Vagina (tissue), 2 donors: ENCODE measurements around the gene S100A7A. TPM values are rescaled to one million over a fixed set of nuclear protein-coding genes. Genes with fewer than 3 reads are reported as not detected.

Source experiments
- DNase-seq, 2 donors: peaks; one replicate each; pipeline ENCODE4 v3.0.0-alpha.2; 2017; ENCODE audit errors: extremely low spot score in 2 of 2
- H3K27ac ChIP-seq: fragments of 200-600 bp; sonication (generic); one replicate; pipeline ENCODE4 v1.5.1; 2019
- H3K27me3 ChIP-seq: fragments of 200-600 bp; sonication (generic); one replicate; pipeline ENCODE4 v1.5.1; 2019
- H3K36me3 ChIP-seq, 2 donors: fragments of 200-600 bp; sonication (generic); one replicate each; pipeline ENCODE4 v1.5.1; 2017 to 2019
- H3K4me1 ChIP-seq: fragments of 200-600 bp; sonication (generic); one replicate; pipeline ENCODE4 v1.5.1; 2019
- H3K4me3 ChIP-seq, 2 donors: fragments of 200-600 bp; sonication (generic); 1 replicate in 1 of 2; 2 replicates in 1 of 2; pipeline ENCODE4 v1.5.1; 2016 to 2019
- H3K9me3 ChIP-seq: fragments of 200-600 bp; sonication (generic); one replicate; pipeline ENCODE4 v1.5.1; 2019
- POLR2A ChIP-seq, 2 donors: fragments of 450-650 bp; IDR thresholded peaks; one replicate each; pipeline ENCODE4 v1.6.1; 2017; ENCODE audit warnings: antibody characterized with exemption in 2 of 2, mild to moderate bottlenecking in 2 of 2, moderate library complexity in 2 of 2
- POLR2AphosphoS5 ChIP-seq, 2 donors: sonication (generic); formaldehyde crosslinking; IDR thresholded peaks; one replicate each; pipeline ENCODE4 v1.9.0; 2017; ENCODE audit warnings: antibody characterized with exemption in 2 of 2, mild to moderate bottlenecking in 2 of 2, low read depth in 1 of 2; ENCODE audit not compliant: insufficient read depth in 1 of 2
- intact Hi-C: fragments of 100-400 bp; cut with DNase I; formaldehyde crosslinking; loops from one replicate; pipeline ENCODE4 v1.15.1; 2023
- total RNA-seq: library from RNA; depleted of rRNA; stranded (reverse); fragments of >200 nt; gene quantifications from one replicate; pipeline ENCODE4 v1.2.3, GENCODE V29; 2016
- TF ChIP-seq, protein P1 (sequence below), 3 experiments: fragments of 450-650 bp in 2 of 3; fragments of 200-600 bp in 1 of 3; sonication (generic) in 1 of 3; IDR thresholded peaks; one replicate each; pipeline ENCODE4 v1.5.1; 2017 to 2019; ENCODE audit warnings: antibody characterized with exemption in 3 of 3, mild to moderate bottlenecking in 2 of 3, moderate library complexity in 2 of 3

S100A7A gene
- total RNA-seq, 1 donor from 2014 or later, result not detected

DNA sequence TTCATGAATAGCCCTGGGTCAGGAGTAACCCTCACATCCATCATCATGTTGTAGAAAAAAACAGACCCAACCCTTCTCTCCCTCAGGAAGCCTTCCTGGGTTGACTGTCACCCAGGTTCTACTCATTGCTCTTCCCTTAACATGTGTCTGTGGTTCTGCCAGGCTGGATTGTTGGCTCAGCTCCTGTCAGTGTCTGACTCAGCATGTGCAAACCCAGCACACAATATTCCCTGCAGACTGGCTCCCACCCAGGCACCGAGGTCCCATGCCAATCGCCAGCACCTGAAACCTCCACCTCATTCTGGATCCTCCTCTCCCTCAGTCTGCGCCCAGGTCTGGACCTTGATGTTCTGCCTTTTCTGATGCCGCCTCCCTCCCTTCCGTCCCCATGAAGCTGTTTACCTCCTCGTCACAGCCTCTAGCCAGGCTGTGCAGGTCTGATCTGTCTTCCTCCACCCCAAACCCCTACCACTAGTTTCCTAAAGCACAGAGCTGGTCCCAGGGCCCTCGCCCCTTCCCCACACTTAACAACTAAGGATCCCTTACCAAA, 21.1 kb upstream of the S100A7A start:
- peak; percentile 71 to 94 for DNase-seq
- no peaks in the 10 kb centered on the region for H3K4me1 ChIP-seq
- H3K9me3 ChIP-seq, result no peaks in the 10 kb centered on the region
- peak overlapping the region; percentile 48 for H3K27ac ChIP-seq
- intact Hi-C loops, result no loop called here
- no peaks in the 10 kb centered on the region for H3K27me3 ChIP-seq
- no peaks in the 10 kb centered on the region for H3K36me3 ChIP-seq
- no peak overlapping the region for H3K4me3 ChIP-seq
- TF ChIP-seq POLR2AphosphoS5 (IDR thresholded peaks at IDR 0.05; ENCODE audit: insufficient read depth in 1 of 2, low read depth in 1 of 2), result no peak
- TF ChIP-seq, protein P1, sequence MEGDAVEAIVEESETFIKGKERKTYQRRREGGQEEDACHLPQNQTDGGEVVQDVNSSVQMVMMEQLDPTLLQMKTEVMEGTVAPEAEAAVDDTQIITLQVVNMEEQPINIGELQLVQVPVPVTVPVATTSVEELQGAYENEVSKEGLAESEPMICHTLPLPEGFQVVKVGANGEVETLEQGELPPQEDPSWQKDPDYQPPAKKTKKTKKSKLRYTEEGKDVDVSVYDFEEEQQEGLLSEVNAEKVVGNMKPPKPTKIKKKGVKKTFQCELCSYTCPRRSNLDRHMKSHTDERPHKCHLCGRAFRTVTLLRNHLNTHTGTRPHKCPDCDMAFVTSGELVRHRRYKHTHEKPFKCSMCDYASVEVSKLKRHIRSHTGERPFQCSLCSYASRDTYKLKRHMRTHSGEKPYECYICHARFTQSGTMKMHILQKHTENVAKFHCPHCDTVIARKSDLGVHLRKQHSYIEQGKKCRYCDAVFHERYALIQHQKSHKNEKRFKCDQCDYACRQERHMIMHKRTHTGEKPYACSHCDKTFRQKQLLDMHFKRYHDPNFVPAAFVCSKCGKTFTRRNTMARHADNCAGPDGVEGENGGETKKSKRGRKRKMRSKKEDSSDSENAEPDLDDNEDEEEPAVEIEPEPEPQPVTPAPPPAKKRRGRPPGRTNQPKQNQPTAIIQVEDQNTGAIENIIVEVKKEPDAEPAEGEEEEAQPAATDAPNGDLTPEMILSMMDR (IDR thresholded peaks at IDR 0.05), result no peak
- TF ChIP-seq POLR2A (IDR thresholded peaks at IDR 0.05), result no peak

DNA sequence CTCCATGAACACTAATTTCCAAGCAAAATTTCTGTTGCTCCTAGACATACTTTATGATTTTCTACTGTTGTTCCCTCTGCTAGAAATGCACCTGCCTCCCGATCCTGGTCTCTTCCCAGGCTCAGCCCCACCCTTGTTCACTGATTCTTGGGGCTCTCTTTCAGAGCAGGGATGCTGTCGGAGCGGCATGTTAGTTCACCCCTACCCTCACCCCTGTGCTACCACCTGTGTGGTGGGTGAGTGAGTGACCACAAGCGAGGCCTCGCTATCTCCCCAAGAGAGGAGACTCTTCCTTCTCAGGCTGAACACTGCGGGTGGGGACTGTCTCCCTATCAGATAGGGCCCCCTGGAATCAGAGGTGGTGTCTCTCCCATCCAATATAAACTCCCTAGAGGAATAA, 20.5 kb upstream of the S100A7A start:
- intact Hi-C loops, result no loop called here
- no peaks in the 10 kb centered on the region for H3K4me1 ChIP-seq
- TF ChIP-seq, protein P1 (IDR thresholded peaks at IDR 0.05), result no peak
- no peak for TF ChIP-seq POLR2A (IDR thresholded peaks at IDR 0.05)
- no peak for TF ChIP-seq POLR2AphosphoS5 (IDR thresholded peaks at IDR 0.05; ENCODE audit: insufficient read depth in 1 of 2, low read depth in 1 of 2)
- DNase-seq, result peak; percentile 22 to 58
- peak overlapping the region; percentile 48 for H3K27ac ChIP-seq
- H3K4me3 ChIP-seq, result no peak overlapping the region
- no peaks in the 10 kb centered on the region for H3K36me3 ChIP-seq
- no peaks in the 10 kb centered on the region for H3K27me3 ChIP-seq
- H3K9me3 ChIP-seq, result no peaks in the 10 kb centered on the region

DNA sequence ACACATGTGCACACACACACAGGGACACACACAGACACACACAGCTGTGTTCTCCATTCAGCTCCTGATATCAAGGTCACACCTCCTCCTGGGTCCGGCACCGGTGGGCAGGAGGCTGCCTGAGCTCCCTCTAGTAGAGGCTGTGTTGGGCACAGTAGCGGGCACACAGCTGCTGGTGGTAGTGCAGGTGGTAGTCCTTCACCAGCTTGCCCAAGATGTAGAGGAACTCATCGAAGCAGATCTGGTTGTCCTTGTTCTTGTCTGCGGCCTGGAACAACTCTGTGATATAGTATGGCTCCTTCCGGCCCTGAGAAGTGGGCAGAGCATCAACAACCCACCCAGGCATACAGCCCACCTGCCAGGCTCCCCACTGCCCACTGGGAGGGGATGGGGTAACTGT, 19.9 kb upstream of the S100A7A start:
- Histone ChIP-seq H3K27ac (no peak overlapping the region), H3K36me3 (no peaks in the 10 kb centered on the region), H3K27me3 (no peaks in the 10 kb centered on the region), H3K4me3 (no peak overlapping the region), H3K4me1 (no peaks in the 10 kb centered on the region), H3K9me3 (no peaks in the 10 kb centered on the region)
- DNase-seq, result peak; percentile 61 to 69
- intact Hi-C loops, result no loop called here
- TF ChIP-seq POLR2A (IDR thresholded peaks at IDR 0.05), result no peak
- TF ChIP-seq, protein P1 (IDR thresholded peaks at IDR 0.05), result no peak
- TF ChIP-seq POLR2AphosphoS5 (IDR thresholded peaks at IDR 0.05; ENCODE audit: insufficient read depth in 1 of 2, low read depth in 1 of 2), result no peak

DNA sequence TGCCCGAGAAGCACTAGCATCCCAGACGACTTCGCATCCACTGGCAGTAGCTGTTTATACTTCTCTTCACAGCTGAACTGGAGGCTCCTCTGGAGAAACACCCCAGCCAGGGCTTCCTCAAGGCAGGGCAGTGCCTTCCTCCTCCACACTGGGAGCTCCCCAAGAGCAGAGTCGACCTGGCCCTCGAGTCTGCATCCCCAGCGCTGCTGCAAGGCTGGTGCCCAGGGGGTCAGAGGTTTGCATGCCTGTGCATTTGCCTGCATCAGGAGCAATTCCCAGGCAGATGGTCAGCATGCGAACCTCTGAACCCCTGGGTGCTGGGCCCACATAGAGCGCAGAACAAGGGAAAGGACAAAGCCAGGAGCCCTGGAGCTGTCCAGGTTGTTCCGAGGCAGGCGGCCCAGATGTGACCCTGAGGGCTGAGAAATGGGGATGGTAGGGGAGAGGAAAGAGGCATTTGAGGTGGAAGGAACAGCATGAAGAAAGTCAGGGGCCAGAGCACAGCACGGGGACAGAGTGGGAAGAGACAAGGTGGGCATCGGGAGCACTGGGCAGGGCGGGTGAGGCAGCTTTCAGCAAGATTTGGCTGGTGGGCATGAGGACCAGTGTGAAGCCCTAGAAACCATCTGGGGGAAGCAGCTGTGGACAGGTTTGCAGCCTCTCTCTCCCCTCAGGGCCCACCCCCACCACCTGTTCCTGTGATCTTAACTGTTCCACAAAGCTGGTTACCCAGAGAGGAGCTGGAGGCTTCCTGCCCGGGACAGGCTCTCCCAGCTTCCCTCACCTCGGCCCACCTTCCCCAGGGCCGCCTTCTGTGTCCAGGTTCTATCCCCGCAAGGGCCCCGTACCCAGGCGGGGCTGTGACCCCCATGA, 19.0 kb upstream of the S100A7A start:
- TF ChIP-seq, protein P1 (IDR thresholded peaks at IDR 0.05), result no peak
- no peak for TF ChIP-seq POLR2AphosphoS5 (IDR thresholded peaks at IDR 0.05; ENCODE audit: insufficient read depth in 1 of 2, low read depth in 1 of 2)
- no peak for TF ChIP-seq POLR2A (IDR thresholded peaks at IDR 0.05)
- intact Hi-C loops, result no loop called here
- Histone ChIP-seq H3K27me3 (no peaks in the 10 kb centered on the region), H3K36me3 (no peaks in the 10 kb centered on the region), H3K4me1 (no peaks in the 10 kb centered on the region), H3K27ac (no peak overlapping the region), H3K9me3 (no peaks in the 10 kb centered on the region), H3K4me3 (no peak overlapping the region)
- peak in 1 of 2 donors; percentile 75 for DNase-seq
